GM10248 (cell line): ENCODE results near the gene HRH3.

Source experiments
- CTCF ChIA-PET: fragments of 300-600 bp; sonication (Branson Sonifier 250); formaldehyde crosslinking; extraction: SDS; loops from one replicate; lab custom pipeline; 2021; ENCODE audit warnings: antibody characterized with exemption; lab: Yijun Ruan, JAX
- POLR2A ChIA-PET: fragments of 350-650 bp; sonication (Branson Sonifier 250); formaldehyde crosslinking; extraction: SDS; loops from one replicate; lab custom pipeline; 2020; ENCODE audit warnings: antibody characterized with exemption; lab: Yijun Ruan, JAX
- DNase-seq: peaks from one replicate; pipeline ENCODE4 v3.0.0; 2012; ENCODE audit errors: extremely low spot score
- TF ChIP-seq, protein P1 (sequence below): IDR thresholded peaks from 2 replicates; pipeline ENCODE4 v1.5.1; 2012; ENCODE audit warnings: mild to moderate bottlenecking, low read depth; ENCODE audit errors: extremely low read depth, missing control alignments, control extremely low read depth

The HRH3 gene

DNA sequence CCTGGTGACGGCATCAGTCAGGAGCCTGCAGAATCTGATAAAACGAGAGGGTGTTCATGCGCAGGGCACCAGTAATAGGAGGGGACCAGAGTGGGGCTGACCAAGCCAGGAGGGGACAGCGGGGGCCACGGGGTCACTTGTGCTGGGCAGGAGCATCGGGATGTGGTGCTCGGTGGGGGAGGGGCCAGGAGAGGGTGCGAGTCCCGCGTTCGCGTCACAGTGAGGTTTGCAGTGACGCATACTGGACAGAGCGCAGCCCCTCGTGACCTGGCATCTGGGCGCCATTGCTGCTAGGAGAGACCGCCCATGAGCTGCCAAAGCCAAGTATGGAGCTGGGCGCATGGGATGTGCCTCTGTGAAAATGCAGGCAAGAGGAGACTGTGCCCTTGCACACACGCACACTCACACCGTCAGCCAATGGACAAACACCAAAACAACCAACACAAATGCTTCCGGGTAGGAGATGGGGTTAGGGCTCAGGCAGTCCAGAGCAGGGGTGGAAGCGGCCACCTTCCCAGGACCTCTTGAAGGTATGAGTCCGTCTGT, 51.1 kb downstream of the HRH3 start:
- POLR2A ChIA-PET: no interaction called here
- TF ChIP-seq, protein P1, sequence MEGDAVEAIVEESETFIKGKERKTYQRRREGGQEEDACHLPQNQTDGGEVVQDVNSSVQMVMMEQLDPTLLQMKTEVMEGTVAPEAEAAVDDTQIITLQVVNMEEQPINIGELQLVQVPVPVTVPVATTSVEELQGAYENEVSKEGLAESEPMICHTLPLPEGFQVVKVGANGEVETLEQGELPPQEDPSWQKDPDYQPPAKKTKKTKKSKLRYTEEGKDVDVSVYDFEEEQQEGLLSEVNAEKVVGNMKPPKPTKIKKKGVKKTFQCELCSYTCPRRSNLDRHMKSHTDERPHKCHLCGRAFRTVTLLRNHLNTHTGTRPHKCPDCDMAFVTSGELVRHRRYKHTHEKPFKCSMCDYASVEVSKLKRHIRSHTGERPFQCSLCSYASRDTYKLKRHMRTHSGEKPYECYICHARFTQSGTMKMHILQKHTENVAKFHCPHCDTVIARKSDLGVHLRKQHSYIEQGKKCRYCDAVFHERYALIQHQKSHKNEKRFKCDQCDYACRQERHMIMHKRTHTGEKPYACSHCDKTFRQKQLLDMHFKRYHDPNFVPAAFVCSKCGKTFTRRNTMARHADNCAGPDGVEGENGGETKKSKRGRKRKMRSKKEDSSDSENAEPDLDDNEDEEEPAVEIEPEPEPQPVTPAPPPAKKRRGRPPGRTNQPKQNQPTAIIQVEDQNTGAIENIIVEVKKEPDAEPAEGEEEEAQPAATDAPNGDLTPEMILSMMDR: no peak
- DNase-seq: no peak
- CTCF ChIA-PET: no interaction called here

DNA sequence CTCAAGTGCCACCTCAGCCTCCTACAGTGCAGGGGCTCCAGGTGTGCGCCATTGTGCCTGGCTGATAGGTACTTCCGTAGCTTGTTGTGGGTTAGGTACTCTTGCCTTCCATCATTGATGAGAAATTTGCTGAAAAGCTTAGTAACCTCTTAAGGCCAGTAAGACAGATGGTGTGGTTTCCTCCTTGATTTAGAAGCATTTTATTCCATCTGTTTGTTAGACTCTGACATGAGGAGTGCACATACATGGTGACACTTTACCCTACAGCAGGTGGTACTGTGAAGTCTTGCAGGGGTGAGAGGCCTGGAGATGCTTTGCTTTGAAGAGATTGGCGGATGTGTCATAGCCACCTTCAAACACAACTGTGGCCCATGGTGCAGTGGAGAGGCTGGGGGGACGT, 52.0 kb downstream of the HRH3 start:
- DNase-seq: no peak
- TF ChIP-seq, protein P1: no peak
- ChIA-PET POLR2A (no interaction called here), CTCF (no interaction called here)

DNA sequence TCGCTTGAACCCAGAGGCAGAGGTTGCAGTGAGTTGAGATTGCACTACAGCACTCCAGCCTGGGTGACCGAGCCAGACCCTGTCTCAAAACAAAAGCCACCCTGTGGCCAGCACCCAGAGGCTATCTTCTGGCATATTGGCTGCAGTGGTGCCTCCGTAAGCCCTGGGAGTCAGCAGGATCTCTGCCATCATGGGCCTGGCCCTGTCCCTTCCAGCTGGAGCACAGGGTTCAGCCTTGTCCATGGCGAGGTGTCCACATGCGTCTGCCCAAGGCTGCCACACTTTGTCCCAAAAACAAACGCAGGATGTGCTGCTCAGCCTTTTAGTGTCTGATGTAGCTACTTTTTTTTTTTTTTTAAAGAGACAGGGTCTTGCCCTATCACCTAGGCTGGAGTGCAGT, 52.6 kb downstream of the HRH3 start:
- TF ChIP-seq, protein P1: no peak
- ChIA-PET POLR2A (no interaction called here), CTCF (interaction anchor here (2.0 kb wide), 1 partner anchor 156 kb away, joined by 5 read pairs; no protein-coding TSS in a partner anchor)
- DNase-seq: no peak

DNA sequence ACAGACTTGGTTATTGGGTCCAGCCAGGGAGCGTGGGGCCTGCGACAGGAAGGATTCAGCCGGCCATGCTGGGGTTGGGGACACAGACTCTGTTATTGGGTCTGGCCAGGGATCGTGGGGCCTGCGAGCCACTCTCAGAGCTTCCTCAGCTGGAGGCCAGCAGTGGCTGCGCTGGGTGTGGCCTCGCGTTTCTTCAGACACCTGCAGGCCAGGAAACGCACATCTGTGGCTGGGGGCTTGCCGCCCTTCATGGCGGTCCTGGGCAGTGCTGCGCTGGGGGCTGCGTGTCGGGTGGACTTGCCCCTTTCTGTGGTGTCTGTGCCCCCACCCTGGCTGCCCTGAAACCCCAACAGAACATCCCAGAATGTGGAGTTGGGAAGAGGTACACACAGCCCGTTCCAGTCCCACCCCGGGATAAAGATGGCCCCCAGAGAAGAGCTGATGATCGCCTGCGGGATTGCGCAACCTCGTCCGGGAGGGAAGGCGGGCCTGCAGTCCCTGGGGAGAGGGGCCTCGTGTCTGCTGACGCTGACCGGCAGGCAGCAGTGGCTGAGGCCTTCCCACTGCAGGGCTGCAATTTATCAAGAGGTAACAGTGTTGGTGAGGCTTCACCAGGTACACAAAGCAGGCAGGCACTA, 54.2 kb downstream of the HRH3 start:
- TF ChIP-seq, protein P1: no peak
- ChIA-PET POLR2A (no interaction called here), CTCF (interaction anchor here (1.5 to 2.0 kb wide), 2 partner anchors 28 to 155 kb away, joined by 3 to 5 read pairs; no protein-coding TSS in a partner anchor)
- DNase-seq: no peak
